Left ventricle myocardium superior (tissue), 1 donor: ENCODE results near the gene DES. TPM values are rescaled to one million over a fixed set of nuclear protein-coding genes. Genes with fewer than 3 reads are reported as not detected.
"Not testable (repeated sequence)": the region's sequence is repeated elsewhere in the genome, so short reads cannot be mapped to it uniquely, and the experiment has no call there.

Source experiments
- ATAC-seq: fragments of 200-7000 bp; cut with Tn5 transposase; one replicate; pipeline ENCODE4 v1.9.1; 2020; ENCODE audit warnings: mild to moderate bottlenecking, moderate library complexity
- DNase-seq: peaks from one replicate; pipeline ENCODE4 v3.0.0-alpha.2; 2020
- intact Hi-C: fragments of 100-400 bp; cut with micrococcal nuclease; formaldehyde crosslinking; loops from one replicate; pipeline ENCODE4 v1.11.0; 2022
- total RNA-seq: library from RNA; stranded (reverse); fragmentation: NEBNext Ultra II Directional; extraction: Animal tissue kit (Norgen Biotek cat#: 25700); gene quantifications from one replicate; pipeline ENCODE4 v1.2.1, GENCODE V29; 2021
- donor health status: DM: no; HTN: yes; CAD: no; lungs with severe emphysema.

DES gene
- total RNA-seq, 1 donor from 2014 or later = 14,457 TPM

GRCh38 chr2:219398721-219399363 lies 19.3 kb upstream of the DES start:
- DNase-seq (no peak), ATAC-seq (no peak)
- intact Hi-C loops = no loop called here

- DNase-seq = no peak
- intact Hi-C loops = loop anchor here (10.0 kb wide), 1 partner anchor 125 kb away; no protein-coding TSS in a partner anchor
- ATAC-seq = no peak
Measured at GRCh38 chr2:219399716-219400478, 18.3 kb upstream of the DES start.

GRCh38 chr2:219400562-219400961 lies 17.6 kb upstream of the DES start:
- no peak for ATAC-seq
- intact Hi-C loops = loop anchor here (10.0 kb wide), 1 partner anchor 124 kb away; no protein-coding TSS in a partner anchor
- no peak for DNase-seq

GRCh38 chr2:219401606-219402005 lies 16.6 kb upstream of the DES start:
- DNase-seq (no peak), ATAC-seq (no peak)
- intact Hi-C loops = loop anchor here (10.0 kb wide), 1 partner anchor 123 kb away; no protein-coding TSS in a partner anchor

GRCh38 chr2:219402665-219403515 lies 15.3 kb upstream of the DES start:
- ATAC-seq (no peak), DNase-seq (peak; percentile 62)
- intact Hi-C loops = loop anchor here (10.0 kb wide), 1 partner anchor 122 kb away; no protein-coding TSS in a partner anchor

GRCh38 chr2:219403861-219404260 lies 14.3 kb upstream of the DES start:
- ATAC-seq = no peak

GRCh38 chr2:219404291-219404910 lies 13.8 kb upstream of the DES start:
- DNase-seq (peak; percentile 66), ATAC-seq (peak; percentile 65)
- intact Hi-C loops = loop anchor here (10.0 kb wide), 1 partner anchor 120 kb away; no protein-coding TSS in a partner anchor

More at GRCh38 chr2:219403861-219404260, 14.3 kb upstream of the DES start:
- DNase-seq = no peak
- intact Hi-C loops = loop anchor here (10.0 kb wide), 1 partner anchor 121 kb away; no protein-coding TSS in a partner anchor

- intact Hi-C loops = loop anchor here (10.0 kb wide), 1 partner anchor 120 kb away; no protein-coding TSS in a partner anchor
- peak; percentile 78 for ATAC-seq
- DNase-seq = peak; percentile 80
Measured at GRCh38 chr2:219404954-219405353, 13.2 kb upstream of the DES start.

GRCh38 chr2:219405451-219405850 lies 12.7 kb upstream of the DES start:
- intact Hi-C loops = loop anchor here (10.0 kb wide), 1 partner anchor 119 kb away; no protein-coding TSS in a partner anchor
- ATAC-seq (peak; percentile 76), DNase-seq (peak; percentile 82)

- peak; percentile 2 for ATAC-seq
- intact Hi-C loops = loop anchor here (10.0 kb wide), 1 partner anchor 119 kb away; no protein-coding TSS in a partner anchor
- no peak for DNase-seq
Measured at GRCh38 chr2:219405958-219406860, 12.0 kb upstream of the DES start.

GRCh38 chr2:219406861-219407230 lies 11.3 kb upstream of the DES start:
- ATAC-seq = peak; percentile 65

GRCh38 chr2:219407343-219407742 lies 10.8 kb upstream of the DES start:
- intact Hi-C loops = loop anchor here (10.0 kb wide), 1 partner anchor 117 kb away; no protein-coding TSS in a partner anchor
- DNase-seq, ATAC-seq: not testable (repeated sequence)

More at GRCh38 chr2:219406861-219407230, 11.3 kb upstream of the DES start:
- DNase-seq = peak; percentile 80
- intact Hi-C loops = loop anchor here (10.0 kb wide), 1 partner anchor 118 kb away; no protein-coding TSS in a partner anchor

- DNase-seq = no peak
- ATAC-seq = no peak
- intact Hi-C loops = loop anchor here (10.0 kb wide), 1 partner anchor 117 kb away; no protein-coding TSS in a partner anchor
Measured at GRCh38 chr2:219408204-219408603, 10.0 kb upstream of the DES start.

GRCh38 chr2:219408631-219409030 lies 9.5 kb upstream of the DES start:
- DNase-seq = no peak

GRCh38 chr2:219409619-219410018 lies 8.6 kb upstream of the DES start:
- intact Hi-C loops = loop anchor here (10.0 kb wide), 1 partner anchor 115 kb away; no protein-coding TSS in a partner anchor
- ATAC-seq (no peak), DNase-seq (no peak)

More at GRCh38 chr2:219408631-219409030, 9.5 kb upstream of the DES start:
- ATAC-seq = no peak
- intact Hi-C loops = loop anchor here (10.0 kb wide), 1 partner anchor 116 kb away; no protein-coding TSS in a partner anchor

GRCh38 chr2:219410390-219410789 lies 7.8 kb upstream of the DES start:
- DNase-seq = no peak
- intact Hi-C loops = no loop called here

GRCh38 chr2:219414857-219415256 lies 3.3 kb upstream of the DES start:
- intact Hi-C loops = no loop called here
- DNase-seq (no peak), ATAC-seq (no peak)

More at GRCh38 chr2:219410390-219410789, 7.8 kb upstream of the DES start:
- ATAC-seq = no peak
